ENCODE results near the gene SLIT3. TPM values are rescaled to one million over a fixed set of nuclear protein-coding genes. Genes with fewer than 3 reads are reported as not detected.

Gene SLIT3
- total and polyA plus RNA-seq, 2 experiments from 2014 or later, result 0.59 to 0.71 TPM

GRCh38 chr5:168686837-168687236, 614.1 kb downstream of the SLIT3 start:
- H3K27ac ChIP-seq (ENCODE audit: low read depth), result no peak overlapping the region
- H3K36me3 ChIP-seq (ENCODE audit: insufficient read depth), result no peaks in the 10 kb centered on the region
- DNase-seq (ENCODE audit: low spot score) (no peak), ATAC-seq (no peak)
- TF ChIP-seq JUNB (IDR thresholded peaks at IDR 0.05; ENCODE audit: unreplicated experiment) (no peak), REST (IDR thresholded peaks at IDR 0.05; ENCODE audit: unreplicated experiment) (no peak), ZNF462 (CRISPR knock-in tag; IDR thresholded peaks at IDR 0.05) (no peak), EZH2phosphoT487 (IDR thresholded peaks at IDR 0.05; ENCODE audit: unreplicated experiment) (no peak), CREB1 (CRISPR knock-in tag; IDR thresholded peaks at IDR 0.05; ENCODE audit: low read depth) (no peak), STAT1 (IDR thresholded peaks at IDR 0.05; ENCODE audit: unreplicated experiment) (no peak), NANOG (IDR thresholded peaks at IDR 0.05; ENCODE audit: borderline replicate concordance) (no peak), ZNF331 (CRISPR knock-in tag; IDR thresholded peaks at IDR 0.05; ENCODE audit: low read depth) (no peak)
- TF ChIP-seq, protein P1, sequence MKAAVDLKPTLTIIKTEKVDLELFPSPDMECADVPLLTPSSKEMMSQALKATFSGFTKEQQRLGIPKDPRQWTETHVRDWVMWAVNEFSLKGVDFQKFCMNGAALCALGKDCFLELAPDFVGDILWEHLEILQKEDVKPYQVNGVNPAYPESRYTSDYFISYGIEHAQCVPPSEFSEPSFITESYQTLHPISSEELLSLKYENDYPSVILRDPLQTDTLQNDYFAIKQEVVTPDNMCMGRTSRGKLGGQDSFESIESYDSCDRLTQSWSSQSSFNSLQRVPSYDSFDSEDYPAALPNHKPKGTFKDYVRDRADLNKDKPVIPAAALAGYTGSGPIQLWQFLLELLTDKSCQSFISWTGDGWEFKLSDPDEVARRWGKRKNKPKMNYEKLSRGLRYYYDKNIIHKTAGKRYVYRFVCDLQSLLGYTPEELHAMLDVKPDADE (IDR thresholded peaks at IDR 0.05), result no peak
- H3K27me3 ChIP-seq (ENCODE audit: insufficient read depth), result no peaks in the 10 kb centered on the region
- H2AFZ ChIP-seq, result no peak overlapping the region
- H3K4me2 ChIP-seq, result no peak overlapping the region
- Mint-ChIP-seq H3K36me3 (ENCODE audit: low read depth) (no peaks in the 10 kb centered on the region), H3K9me3 (no peaks in the 10 kb centered on the region), H3K4me3 (no peak overlapping the region), H3K27me3 (ENCODE audit: insufficient read depth, low read depth, poor library complexity) (peaks cover 5% of the 10 kb centered on the region), H3K27ac (no peak overlapping the region), H3K4me1 (no peaks in the 10 kb centered on the region)
- no peaks in the 10 kb centered on the region for H3K79me2 ChIP-seq (replicated peaks; ENCODE audit: insufficient read depth)
- no peaks in the 10 kb centered on the region for H4K20me1 ChIP-seq (replicated peaks; ENCODE audit: insufficient read depth)
- H3F3A ChIP-seq (replicated peaks; ENCODE audit: low read depth), result no peaks in the 10 kb centered on the region
- no peaks in the 10 kb centered on the region for H3K9me2 ChIP-seq (ENCODE audit: insufficient read depth)
- H3K4me3 ChIP-seq, result no peak overlapping the region
- H3K4me1 ChIP-seq (ENCODE audit: insufficient read depth), result no peaks in the 10 kb centered on the region

All from GM23338 (cell line).